ENCODE results near the gene GTSF1L.

Gene GTSF1L

DNA sequence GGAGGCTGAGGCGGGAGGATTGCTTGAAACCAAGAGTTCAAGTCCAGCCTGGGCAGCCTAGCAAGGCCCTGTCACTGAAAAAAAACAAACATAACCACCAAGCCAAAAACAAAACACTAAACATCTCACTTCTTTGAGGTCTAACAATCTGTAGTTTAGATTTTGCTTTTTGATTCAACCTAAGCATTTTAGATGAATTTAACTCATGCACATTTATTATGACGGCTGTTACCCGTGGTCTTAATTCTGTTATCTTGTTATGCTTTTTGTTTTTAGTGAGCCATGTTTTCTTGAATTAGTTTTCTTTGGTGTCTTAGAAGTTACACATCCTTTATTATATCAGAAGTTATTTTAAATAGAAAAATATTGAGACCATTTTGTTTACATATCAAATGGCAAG is 13.8 kb upstream of the GTSF1L start:
- DNase-seq (ENCODE audit: low read depth, low spot score) = no peak
- ChIA-PET POLR2A (no interaction called here), CTCF (interaction anchor here (1.9 kb wide), 1 partner anchor 8 kb away, joined by 4 read pairs; no protein-coding TSS in a partner anchor)
- TF ChIP-seq CTCF (IDR thresholded peaks at IDR 0.05; ENCODE audit: insufficient read depth, low read length, missing control alignments) = no peak
- no peak overlapping the region for H3K4me3 ChIP-seq (ENCODE audit: low read depth, low read length)

DNA sequence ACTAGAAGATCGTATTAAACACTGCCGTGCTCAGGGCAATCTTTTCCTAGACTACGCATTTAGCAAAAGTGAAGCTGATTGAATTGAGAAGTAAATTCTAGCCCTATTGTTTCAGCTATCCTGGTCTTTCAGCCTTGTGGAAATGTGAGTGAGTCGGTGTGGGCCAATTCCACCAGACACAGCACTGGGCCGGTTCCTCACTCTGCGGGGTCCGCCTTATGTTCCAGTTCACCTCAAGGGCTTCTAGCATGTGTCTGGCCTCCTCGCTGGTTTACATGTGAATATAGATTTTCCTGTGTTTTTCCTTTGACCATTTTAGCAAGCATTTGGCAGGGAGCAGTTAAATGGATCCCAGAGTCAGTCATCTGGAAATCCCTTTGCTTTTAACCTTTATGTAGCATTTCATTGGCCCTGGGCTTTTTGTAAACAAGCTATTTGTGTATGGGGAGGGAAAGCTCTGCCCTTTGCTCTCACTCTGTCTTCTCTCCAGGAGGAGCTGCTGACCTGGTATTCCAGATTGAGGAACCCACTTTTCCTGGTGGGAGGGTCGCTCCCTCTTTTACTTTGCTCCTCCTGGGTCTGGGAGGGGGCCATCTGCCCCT is 12.4 kb upstream of the GTSF1L start:
- DNase-seq (ENCODE audit: low read depth, low spot score) = no peak
- no peak overlapping the region for H3K4me3 ChIP-seq (ENCODE audit: low read depth, low read length)
- ChIA-PET POLR2A (no interaction called here), CTCF (interaction anchor here (1.0 to 1.9 kb wide), 3 partner anchors 9 to 11 kb away, joined by 3 to 5 read pairs (median 4); no protein-coding TSS in a partner anchor)
- no peak for TF ChIP-seq CTCF (IDR thresholded peaks at IDR 0.05; ENCODE audit: insufficient read depth, low read length, missing control alignments)

DNA sequence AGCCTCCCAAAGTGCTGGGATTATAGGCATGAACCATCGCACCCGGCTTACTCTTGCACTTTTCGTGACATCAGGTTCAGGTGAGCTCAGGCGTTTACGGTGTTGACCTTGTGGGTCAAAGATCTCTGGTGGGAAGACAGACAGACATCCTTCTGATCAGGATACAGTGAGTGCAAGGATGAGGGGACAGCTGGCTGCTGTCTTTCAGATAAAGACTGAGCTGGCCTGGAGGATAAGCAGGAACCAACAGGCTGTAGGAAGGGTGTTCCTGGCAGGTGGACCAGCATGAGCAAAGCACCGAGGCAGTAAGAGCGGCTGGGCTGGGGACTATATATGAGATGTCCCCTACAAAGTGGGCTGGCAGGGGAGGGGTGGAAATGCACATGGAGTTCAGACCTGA is 11.1 kb upstream of the GTSF1L start:
- no peak for TF ChIP-seq CTCF (IDR thresholded peaks at IDR 0.05; ENCODE audit: insufficient read depth, low read length, missing control alignments)
- ChIA-PET CTCF (interaction anchor here (1.8 to 2.6 kb wide), 2 partner anchors 10 to 13 kb away, joined by 4 to 17 read pairs; no protein-coding TSS in a partner anchor), POLR2A (no interaction called here)
- no peak for DNase-seq (ENCODE audit: low read depth, low spot score)
- no peak overlapping the region for H3K4me3 ChIP-seq (ENCODE audit: low read depth, low read length)

- no peak for DNase-seq (ENCODE audit: low read depth, low spot score)
- no peak overlapping the region for H3K4me3 ChIP-seq (ENCODE audit: low read depth, low read length)
- ChIA-PET POLR2A (no interaction called here), CTCF (interaction anchor here (0.9 to 2.6 kb wide), 5 partner anchors 9 to 357 kb away, joined by 3 to 17 read pairs (median 4); no protein-coding TSS in a partner anchor)
- TF ChIP-seq CTCF (IDR thresholded peaks at IDR 0.05; ENCODE audit: insufficient read depth, low read length, missing control alignments) = no peak
Measured at GRCh38 chr20:43736588-43737158, 9.9 kb upstream of the GTSF1L start.

GRCh38 chr20:43731927-43732326 is 5.1 kb upstream of the GTSF1L start:
- DNase-seq (ENCODE audit: low read depth, low spot score) = no peak
- ChIA-PET POLR2A (no interaction called here), CTCF (interaction anchor here (1.2 to 2.6 kb wide), 2 partner anchors 17 to 348 kb away, joined by 4 to 17 read pairs; no protein-coding TSS in a partner anchor)
- no peak for TF ChIP-seq CTCF (IDR thresholded peaks at IDR 0.05; ENCODE audit: insufficient read depth, low read length, missing control alignments)
- no peak overlapping the region for H3K4me3 ChIP-seq (ENCODE audit: low read depth, low read length)

- no peak overlapping the region for H3K4me3 ChIP-seq (ENCODE audit: low read depth, low read length)
- POLR2A ChIA-PET = no interaction called here
- CTCF ChIA-PET = interaction anchor here (1.0 to 1.2 kb wide), 2 partner anchors 283 to 349 kb away, joined by 3 to 4 read pairs; no protein-coding TSS in a partner anchor
- TF ChIP-seq CTCF (IDR thresholded peaks at IDR 0.05; ENCODE audit: insufficient read depth, low read length, missing control alignments) = no peak
- DNase-seq (ENCODE audit: low read depth, low spot score) = no peak
Measured at GRCh38 chr20:43731469-43731868, 4.7 kb upstream of the GTSF1L start.
